Measurements from ENCODE around the gene TIAL1.
"Not testable (repeated sequence)": the region's sequence is repeated elsewhere in the genome, so short reads cannot be mapped to it uniquely, and the experiment has no call there.

The TIAL1 gene

GRCh38 chr10:119621078-119621384, 24.3 kb upstream of the TIAL1 start:
- no peak for TF ChIP-seq ZC3H10 (CRISPR knock-in tag; IDR thresholded peaks at IDR 0.05)
- no peak for TF ChIP-seq CREB5 (CRISPR knock-in tag; IDR thresholded peaks at IDR 0.05; ENCODE audit: low read depth)
- no peak for ATAC-seq

- TF ChIP-seq ZFP3 (CRISPR knock-in tag; IDR thresholded peaks at IDR 0.05): no peak
- peak; percentile 67 for ATAC-seq
These were observed 23.7 kb upstream of the TIAL1 start for GRCh38 chr10:119620241-119621077.

- ATAC-seq: not testable (repeated sequence)
These were observed 23.0 kb upstream of the TIAL1 start for GRCh38 chr10:119619811-119620210.

- TF ChIP-seq ESRRG (CRISPR knock-in tag; IDR thresholded peaks at IDR 0.05) (no peak), TOX (CRISPR knock-in tag; IDR thresholded peaks at IDR 0.05; ENCODE audit: borderline replicate concordance) (no peak), ZFP30 (CRISPR knock-in tag; IDR thresholded peaks at IDR 0.05) (no peak), CREB5 (CRISPR knock-in tag; IDR thresholded peaks at IDR 0.05; ENCODE audit: low read depth) (no peak), CSDC2 (CRISPR knock-in tag; IDR thresholded peaks at IDR 0.05) (no peak)
- ATAC-seq: no peak
These were observed 22.5 kb upstream of the TIAL1 start for GRCh38 chr10:119619215-119619614.

GRCh38 chr10:119616882-119617570, 20.3 kb upstream of the TIAL1 start:
- TF ChIP-seq CSRNP3 (CRISPR knock-in tag; IDR thresholded peaks at IDR 0.05): no peak
- no peak for TF ChIP-seq TOX (CRISPR knock-in tag; IDR thresholded peaks at IDR 0.05; ENCODE audit: borderline replicate concordance)
- TF ChIP-seq PATZ1 (CRISPR knock-in tag; IDR thresholded peaks at IDR 0.05; ENCODE audit: borderline replicate concordance): no peak
- no peak for TF ChIP-seq RARB (CRISPR knock-in tag; IDR thresholded peaks at IDR 0.05)
- TF ChIP-seq ZFP30 (CRISPR knock-in tag; IDR thresholded peaks at IDR 0.05): no peak
- TF ChIP-seq ARNTL (CRISPR knock-in tag; IDR thresholded peaks at IDR 0.05; ENCODE audit: borderline replicate concordance, low read depth): no peak
- no peak for TF ChIP-seq GLIS3 (CRISPR knock-in tag; IDR thresholded peaks at IDR 0.05)
- no peak for TF ChIP-seq ZFP3 (CRISPR knock-in tag; IDR thresholded peaks at IDR 0.05)
- no peak for ATAC-seq

GRCh38 chr10:119614686-119615085, 17.9 kb upstream of the TIAL1 start:
- no peak for ATAC-seq
- TF ChIP-seq TOX (CRISPR knock-in tag; IDR thresholded peaks at IDR 0.05; ENCODE audit: borderline replicate concordance) (no peak), TCF4 (CRISPR knock-in tag; IDR thresholded peaks at IDR 0.05; ENCODE audit: borderline replicate concordance) (no peak), ZFP3 (CRISPR knock-in tag; IDR thresholded peaks at IDR 0.05) (no peak), SNAI2 (CRISPR knock-in tag; IDR thresholded peaks at IDR 0.05) (no peak), RARB (CRISPR knock-in tag; IDR thresholded peaks at IDR 0.05) (no peak), ISL1 (CRISPR knock-in tag; IDR thresholded peaks at IDR 0.05) (no peak), TSHZ2 (CRISPR knock-in tag; IDR thresholded peaks at IDR 0.05) (no peak), ZNF8 (CRISPR knock-in tag; IDR thresholded peaks at IDR 0.05) (no peak), PATZ1 (CRISPR knock-in tag; IDR thresholded peaks at IDR 0.05; ENCODE audit: borderline replicate concordance) (no peak), ESRRG (CRISPR knock-in tag; IDR thresholded peaks at IDR 0.05) (no peak), GLIS3 (CRISPR knock-in tag; IDR thresholded peaks at IDR 0.05) (no peak), ZNF70 (CRISPR knock-in tag; IDR thresholded peaks at IDR 0.05) (no peak), ARNTL (CRISPR knock-in tag; IDR thresholded peaks at IDR 0.05; ENCODE audit: borderline replicate concordance, low read depth) (no peak), CSDC2 (CRISPR knock-in tag; IDR thresholded peaks at IDR 0.05) (no peak)

Data from SK-N-SH treated with all-trans-retinoic acid at 6 μM for 48 hours (cell line).